ENCODE data around the gene CLDN7.
"Not testable (repeated sequence)": the region's sequence is repeated elsewhere in the genome, so short reads cannot be mapped to it uniquely, and the experiment has no call there.

The CLDN7 gene

DNA sequence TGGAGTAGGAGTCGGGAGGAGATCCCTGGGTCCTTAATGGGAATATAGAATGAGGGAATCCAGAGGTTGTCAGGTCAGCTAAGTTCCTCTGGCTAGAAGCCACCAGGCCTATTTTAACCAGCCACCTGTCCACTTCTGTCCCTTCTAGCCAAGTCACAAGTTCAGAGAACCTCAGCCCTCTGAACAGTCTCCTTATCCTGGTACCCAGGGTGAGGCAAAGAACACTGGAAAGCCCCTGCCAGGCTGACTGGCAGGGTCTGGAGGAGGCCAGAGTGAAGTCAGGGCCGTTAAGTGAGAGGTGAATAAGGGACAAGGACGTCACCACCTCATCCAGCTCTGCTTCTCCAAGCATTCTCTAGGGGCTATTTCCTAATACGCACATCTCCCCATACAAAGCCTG, 13.5 kb downstream of the CLDN7 start:
- no peak overlapping the region for H3K27ac ChIP-seq (ENCODE audit: low read length)
- H3K4me1 ChIP-seq (ENCODE audit: low read length): peaks cover 16% of the 10 kb centered on the region
- H3K9me3 ChIP-seq (ENCODE audit: insufficient read depth, low read length): no peaks in the 10 kb centered on the region
- H3K4me3 ChIP-seq (ENCODE audit: low read length): no peak overlapping the region
- no peak overlapping the region for H3K9ac ChIP-seq (ENCODE audit: low read length)
- peaks cover 3% of the 10 kb centered on the region for H3K36me3 ChIP-seq (replicated peaks; ENCODE audit: low read depth, low read length)
- H3K4me2 ChIP-seq (ENCODE audit: low read length): peak overlapping the region; percentile 95
- H3K27me3 ChIP-seq (ENCODE audit: low read depth, low read length): no peaks in the 10 kb centered on the region
- H4K20me1 ChIP-seq (ENCODE audit: insufficient read depth, low read length): peaks cover 8% of the 10 kb centered on the region
- no peak overlapping the region for H2AFZ ChIP-seq (ENCODE audit: low read depth, low read length)
- TF ChIP-seq EZH2phosphoT487 (IDR thresholded peaks at IDR 0.05; ENCODE audit: low read depth): no peak
- TF ChIP-seq, protein P1, sequence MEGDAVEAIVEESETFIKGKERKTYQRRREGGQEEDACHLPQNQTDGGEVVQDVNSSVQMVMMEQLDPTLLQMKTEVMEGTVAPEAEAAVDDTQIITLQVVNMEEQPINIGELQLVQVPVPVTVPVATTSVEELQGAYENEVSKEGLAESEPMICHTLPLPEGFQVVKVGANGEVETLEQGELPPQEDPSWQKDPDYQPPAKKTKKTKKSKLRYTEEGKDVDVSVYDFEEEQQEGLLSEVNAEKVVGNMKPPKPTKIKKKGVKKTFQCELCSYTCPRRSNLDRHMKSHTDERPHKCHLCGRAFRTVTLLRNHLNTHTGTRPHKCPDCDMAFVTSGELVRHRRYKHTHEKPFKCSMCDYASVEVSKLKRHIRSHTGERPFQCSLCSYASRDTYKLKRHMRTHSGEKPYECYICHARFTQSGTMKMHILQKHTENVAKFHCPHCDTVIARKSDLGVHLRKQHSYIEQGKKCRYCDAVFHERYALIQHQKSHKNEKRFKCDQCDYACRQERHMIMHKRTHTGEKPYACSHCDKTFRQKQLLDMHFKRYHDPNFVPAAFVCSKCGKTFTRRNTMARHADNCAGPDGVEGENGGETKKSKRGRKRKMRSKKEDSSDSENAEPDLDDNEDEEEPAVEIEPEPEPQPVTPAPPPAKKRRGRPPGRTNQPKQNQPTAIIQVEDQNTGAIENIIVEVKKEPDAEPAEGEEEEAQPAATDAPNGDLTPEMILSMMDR (IDR thresholded peaks at IDR 0.05; ENCODE audit: low read depth, low read length): no peak
- peaks cover 69% of the 10 kb centered on the region for H3K79me2 ChIP-seq (ENCODE audit: low read length)

DNA sequence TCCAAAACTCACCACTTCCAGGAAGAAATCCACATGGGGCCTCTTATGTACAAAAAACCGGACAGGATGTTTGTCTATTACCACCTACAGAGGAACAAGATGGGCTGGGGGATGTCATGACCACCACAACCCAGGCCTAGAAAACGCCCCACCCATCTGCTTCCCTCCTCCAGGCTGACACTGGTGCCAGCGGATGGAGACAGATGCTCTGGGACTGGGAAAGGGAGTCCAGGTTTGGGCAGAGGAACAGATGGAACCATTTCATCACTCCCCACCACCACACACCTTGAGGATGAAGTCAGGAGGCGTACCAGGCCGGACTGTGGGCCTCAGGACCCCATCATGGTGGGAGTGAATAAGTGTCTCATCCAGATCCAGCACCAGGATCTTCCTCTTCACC, 15.5 kb downstream of the CLDN7 start:
- Histone ChIP-seq H3K9me3 (ENCODE audit: insufficient read depth, low read length) (no peaks in the 10 kb centered on the region), H2AFZ (ENCODE audit: low read depth, low read length) (no peak overlapping the region), H4K20me1 (ENCODE audit: insufficient read depth, low read length) (peaks cover 8% of the 10 kb centered on the region), H3K4me3 (ENCODE audit: low read length) (no peak overlapping the region), H3K9ac (ENCODE audit: low read length) (no peak overlapping the region), H3K27me3 (ENCODE audit: low read depth, low read length) (no peaks in the 10 kb centered on the region), H3K79me2 (ENCODE audit: low read length) (peaks cover 61% of the 10 kb centered on the region), H3K4me2 (ENCODE audit: low read length) (no peak overlapping the region), H3K27ac (ENCODE audit: low read length) (no peak overlapping the region), H3K36me3 (replicated peaks; ENCODE audit: low read depth, low read length) (peaks cover 5% of the 10 kb centered on the region), H3K4me1 (ENCODE audit: low read length) (peaks cover 14% of the 10 kb centered on the region)
- TF ChIP-seq, protein P1 (IDR thresholded peaks at IDR 0.05; ENCODE audit: low read depth, low read length): no peak
- TF ChIP-seq EZH2phosphoT487 (IDR thresholded peaks at IDR 0.05; ENCODE audit: low read depth): no peak

DNA sequence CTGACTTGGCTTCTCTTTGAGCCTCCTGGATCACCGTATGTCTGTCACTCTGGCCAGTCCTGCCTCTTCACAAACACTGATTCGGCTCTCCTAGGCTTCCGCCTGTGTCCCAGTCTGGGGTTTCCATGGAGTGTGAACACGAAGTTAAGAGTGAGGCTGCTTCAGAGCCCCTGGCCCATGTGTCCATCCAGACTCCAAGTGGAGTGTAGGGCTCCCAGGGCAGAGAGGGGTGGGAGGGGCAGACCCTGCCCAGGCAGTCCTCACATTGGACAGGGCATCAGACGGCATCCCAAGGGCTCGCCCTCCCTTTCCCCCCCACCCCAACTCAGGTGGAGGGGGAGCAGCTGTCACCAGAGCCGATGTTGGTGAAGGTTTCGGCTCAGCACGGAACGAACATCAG, 18.4 kb downstream of the CLDN7 start:
- peaks cover 49% of the 10 kb centered on the region for H3K79me2 ChIP-seq (ENCODE audit: low read length)

DNA sequence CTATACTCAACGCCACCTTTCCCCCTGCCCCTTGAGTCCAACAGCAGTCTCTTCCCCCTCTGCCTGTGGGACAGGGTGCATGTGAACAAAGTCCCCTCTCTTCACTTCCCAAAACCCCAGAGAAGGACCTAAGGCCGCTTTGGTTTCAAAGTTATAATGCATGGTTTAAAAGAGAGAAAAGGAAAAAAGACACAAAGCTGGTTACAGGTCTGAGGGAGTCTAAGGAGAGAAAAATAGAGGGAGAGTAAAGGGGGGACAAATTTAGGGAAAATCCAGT, 18.9 kb downstream of the CLDN7 start:
- Histone ChIP-seq H3K36me3 (replicated peaks; ENCODE audit: low read depth, low read length) (peaks cover 2% of the 10 kb centered on the region), H3K27me3 (ENCODE audit: low read depth, low read length) (no peaks in the 10 kb centered on the region), H3K27ac (ENCODE audit: low read length) (peak overlapping the region; percentile 86; the same call in 1 of the 2 replicates), H2AFZ (ENCODE audit: low read depth, low read length) (no peak overlapping the region), H3K4me2 (ENCODE audit: low read length) (peak overlapping the region; percentile 96), H3K4me3 (ENCODE audit: low read length) (peak overlapping the region; percentile 94), H4K20me1 (ENCODE audit: insufficient read depth, low read length) (no peaks in the 10 kb centered on the region), H3K9me3 (ENCODE audit: insufficient read depth, low read length) (no peaks in the 10 kb centered on the region), H3K79me2 (ENCODE audit: low read length) (peaks cover 49% of the 10 kb centered on the region), H3K4me1 (ENCODE audit: low read length) (peaks cover 23% of the 10 kb centered on the region), H3K9ac (ENCODE audit: low read length) (peak overlapping the region; percentile 89; the same call in 1 of the 2 replicates)
- TF ChIP-seq, protein P1 (IDR thresholded peaks at IDR 0.05; ENCODE audit: low read depth, low read length): no peak
- no peak for TF ChIP-seq EZH2phosphoT487 (IDR thresholded peaks at IDR 0.05; ENCODE audit: low read depth)

More for the DNA sequence above, 18.4 kb downstream of the CLDN7 start:
- H3K4me2 ChIP-seq (ENCODE audit: low read length); H3K4me3 ChIP-seq (ENCODE audit: low read length); H3K9me3 ChIP-seq (ENCODE audit: insufficient read depth, low read length); H3K9ac ChIP-seq (ENCODE audit: low read length); H3K36me3 ChIP-seq (replicated peaks; ENCODE audit: low read depth, low read length); H2AFZ ChIP-seq (ENCODE audit: low read depth, low read length); H3K27me3 ChIP-seq (ENCODE audit: low read depth, low read length); H3K27ac ChIP-seq (ENCODE audit: low read length); H4K20me1 ChIP-seq (ENCODE audit: insufficient read depth, low read length): not testable (repeated sequence)
- H3K4me1 ChIP-seq (ENCODE audit: low read length): peaks cover 25% of the 10 kb centered on the region
